HG03175 (cell line): Measurements from ENCODE around the gene SRMS.
A peak's percentile ranks its signal among the peaks of the same experiment; 100 is the strongest.
"Not testable (repeated sequence)": the region's sequence is repeated elsewhere in the genome, so short reads cannot be mapped to it uniquely, and the experiment has no call there.

Experiments used
- ATAC-seq: cut with Tn5 transposase; IDR thresholded peaks from one replicate; pipeline ENCODE4 v1.9.1; 2021; ENCODE audit warnings: mild to moderate bottlenecking, moderate library complexity; ENCODE audit not compliant: unreplicated experiment

SRMS gene

DNA sequence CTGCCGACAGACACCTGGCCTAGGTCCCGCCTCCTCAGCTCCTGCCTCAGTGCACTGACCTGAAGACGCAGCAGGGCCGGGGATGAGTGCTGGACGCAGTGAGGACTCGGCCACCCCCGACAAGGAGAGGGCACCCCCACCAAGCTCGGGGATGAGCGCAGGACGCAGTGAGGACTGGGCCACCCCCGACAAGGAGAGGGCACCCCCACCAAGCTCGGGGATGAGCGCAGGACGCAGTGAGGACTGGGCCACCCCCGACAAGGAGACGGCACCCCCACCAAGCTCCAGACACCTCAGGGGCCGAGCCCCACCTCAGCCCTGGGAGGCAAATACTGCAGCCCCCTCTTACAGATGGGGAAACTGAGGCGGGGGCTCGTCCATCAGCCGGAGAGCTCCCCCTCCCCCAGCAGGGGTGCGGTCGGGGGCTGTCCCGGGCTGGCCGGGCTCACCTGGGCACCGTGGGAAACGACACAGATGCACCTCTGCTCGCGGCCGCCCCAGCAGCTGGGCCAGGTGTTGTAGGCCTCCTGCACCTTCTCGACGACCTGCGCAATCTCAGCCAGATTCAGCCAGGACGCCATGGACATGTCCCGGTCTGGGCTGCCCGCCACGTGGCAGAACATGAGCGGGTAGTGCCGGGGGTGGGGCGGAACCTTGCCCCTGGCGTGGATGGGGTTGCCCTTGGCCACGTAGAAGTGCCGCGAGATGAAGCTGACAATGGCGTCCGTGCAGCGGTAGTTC, 19.0 kb upstream of the SRMS start:
- no peak for ATAC-seq

DNA sequence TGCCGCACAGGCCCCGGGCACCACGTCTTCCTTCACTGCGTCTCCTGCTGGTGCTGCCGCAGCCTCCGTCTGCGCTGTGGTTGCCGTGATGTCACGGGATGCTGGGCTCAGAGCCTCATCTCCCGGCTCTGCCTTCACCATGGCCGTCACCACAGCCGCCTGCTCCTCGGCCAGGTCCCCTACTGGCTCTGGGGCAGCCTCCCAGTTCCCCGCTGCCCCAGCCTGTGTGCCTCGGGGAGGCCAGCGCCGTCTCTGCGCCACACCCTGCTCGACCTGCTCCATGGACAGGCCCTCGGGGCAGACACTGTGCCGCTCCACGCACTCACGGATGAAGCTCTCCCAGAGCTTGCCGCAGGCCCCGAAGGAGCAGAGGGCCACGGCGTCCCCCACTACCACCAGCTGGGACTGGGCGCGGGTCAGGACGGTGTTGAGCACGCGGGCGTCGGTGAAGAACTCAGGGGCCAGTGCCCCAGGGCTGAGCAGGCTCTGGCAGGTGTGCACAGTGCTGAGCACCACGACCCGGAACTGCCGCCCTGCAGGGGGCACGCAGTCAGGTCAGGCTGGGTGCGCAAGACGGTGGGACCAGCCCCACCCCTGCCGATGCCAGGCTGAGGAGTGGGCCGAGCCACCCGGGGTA, 18.3 kb upstream of the SRMS start:
- no peak for ATAC-seq

DNA sequence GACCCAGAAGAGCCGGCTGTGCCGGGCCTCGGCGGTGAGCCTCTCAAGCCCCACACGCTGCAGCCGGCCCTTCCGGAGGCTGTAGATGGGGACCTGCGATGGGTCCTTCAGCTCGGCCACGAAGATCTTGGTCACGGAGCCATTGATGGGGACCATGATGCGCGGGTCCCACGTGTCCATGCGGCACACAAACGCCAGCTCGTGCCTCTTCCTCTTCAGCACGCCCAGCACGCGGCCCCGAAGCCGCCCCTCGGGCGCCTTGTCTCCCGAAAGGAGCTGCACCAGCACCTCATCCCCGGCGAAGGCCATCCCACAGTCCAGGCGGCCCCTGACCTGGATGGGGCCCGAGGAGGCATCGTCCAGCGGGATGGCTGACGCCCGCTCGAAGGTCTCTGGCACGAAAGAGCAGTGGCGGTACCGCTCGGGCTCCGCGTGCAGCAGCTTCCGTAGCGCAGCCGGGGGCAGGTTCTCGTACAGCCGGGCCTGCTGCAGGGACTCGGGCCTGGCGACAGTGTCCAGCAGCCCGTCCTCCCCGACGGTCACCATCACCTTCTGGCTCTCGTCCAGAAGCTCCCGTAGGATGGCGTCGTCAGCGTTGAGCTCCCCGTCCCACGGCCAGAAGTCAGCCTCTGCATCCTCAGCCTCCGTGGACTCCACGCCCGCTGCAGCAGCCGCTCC, 17.6 kb upstream of the SRMS start:
- ATAC-seq: no peak

DNA sequence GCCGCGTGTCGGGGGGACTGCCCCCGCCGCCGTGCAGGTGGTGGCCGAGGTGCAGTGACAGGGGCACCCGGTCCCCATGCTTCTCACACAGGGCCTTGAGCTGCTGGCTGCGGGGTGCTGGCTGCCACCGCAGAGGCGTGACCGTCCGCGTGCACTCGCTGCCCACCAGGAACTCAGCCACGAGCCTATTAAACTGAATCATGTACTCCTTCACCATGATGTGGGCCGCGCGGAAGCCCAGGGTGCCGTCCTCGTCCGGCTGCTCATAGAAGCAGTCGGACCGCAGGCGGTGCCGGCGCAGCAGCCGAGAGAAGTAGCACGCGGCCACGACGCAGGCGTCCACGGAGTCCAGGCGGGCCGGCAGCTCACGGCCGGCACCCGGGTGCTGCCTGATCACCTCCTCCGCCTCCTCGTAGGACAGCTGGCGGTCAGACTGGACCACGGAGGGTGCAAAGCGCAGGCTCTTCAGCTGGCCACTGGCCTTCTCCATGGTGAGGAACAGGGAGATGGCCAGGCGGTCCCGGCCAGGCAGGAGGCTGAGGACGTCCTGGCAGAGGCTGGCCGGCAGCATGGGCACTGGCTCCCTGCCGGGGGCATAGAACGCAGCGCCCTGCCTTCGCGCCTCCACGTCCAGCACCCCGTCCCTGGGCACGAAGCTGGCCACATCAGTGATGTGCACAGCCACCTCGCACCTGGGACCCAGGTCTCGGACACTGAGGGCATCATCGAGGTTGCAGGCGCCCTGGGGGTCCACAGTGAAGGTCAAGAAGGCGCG, 16.7 kb upstream of the SRMS start:
- ATAC-seq: no peak

DNA sequence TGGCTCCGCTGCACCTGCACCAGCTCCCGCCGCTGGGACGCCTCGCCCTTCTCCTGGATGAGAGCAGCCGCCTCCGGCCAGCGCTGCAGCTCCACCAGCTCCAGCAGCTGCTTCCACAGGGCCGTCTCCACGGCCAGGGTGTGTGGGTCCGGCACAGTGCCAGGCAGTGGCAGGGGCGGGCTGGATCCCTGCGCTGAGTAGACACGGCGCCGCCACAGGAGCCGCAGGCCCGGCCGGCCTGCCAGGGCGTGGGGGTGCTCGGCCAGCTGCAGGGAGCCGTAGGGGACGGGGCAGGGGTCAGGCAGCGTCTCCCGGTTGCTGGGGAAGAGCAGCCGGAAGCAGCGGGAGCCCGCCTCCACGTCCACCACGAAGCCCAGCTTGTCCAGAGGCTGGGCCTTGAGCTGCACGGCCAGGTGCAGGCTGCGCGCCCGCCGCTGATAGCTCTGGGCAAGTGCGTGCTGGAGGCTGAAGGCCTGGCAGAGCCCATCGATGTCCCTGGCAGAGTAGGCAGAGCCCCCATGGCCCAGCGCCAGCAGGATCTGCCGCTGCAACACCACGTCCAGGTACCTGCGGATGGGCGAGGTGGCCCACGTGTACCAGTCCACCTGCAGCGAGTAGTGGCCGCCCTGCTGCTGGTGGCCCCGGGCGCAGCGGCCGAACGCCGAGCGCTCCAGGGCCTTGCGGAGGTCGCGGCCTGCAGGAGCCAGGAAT, 15.8 kb upstream of the SRMS start:
- no peak for ATAC-seq

DNA sequence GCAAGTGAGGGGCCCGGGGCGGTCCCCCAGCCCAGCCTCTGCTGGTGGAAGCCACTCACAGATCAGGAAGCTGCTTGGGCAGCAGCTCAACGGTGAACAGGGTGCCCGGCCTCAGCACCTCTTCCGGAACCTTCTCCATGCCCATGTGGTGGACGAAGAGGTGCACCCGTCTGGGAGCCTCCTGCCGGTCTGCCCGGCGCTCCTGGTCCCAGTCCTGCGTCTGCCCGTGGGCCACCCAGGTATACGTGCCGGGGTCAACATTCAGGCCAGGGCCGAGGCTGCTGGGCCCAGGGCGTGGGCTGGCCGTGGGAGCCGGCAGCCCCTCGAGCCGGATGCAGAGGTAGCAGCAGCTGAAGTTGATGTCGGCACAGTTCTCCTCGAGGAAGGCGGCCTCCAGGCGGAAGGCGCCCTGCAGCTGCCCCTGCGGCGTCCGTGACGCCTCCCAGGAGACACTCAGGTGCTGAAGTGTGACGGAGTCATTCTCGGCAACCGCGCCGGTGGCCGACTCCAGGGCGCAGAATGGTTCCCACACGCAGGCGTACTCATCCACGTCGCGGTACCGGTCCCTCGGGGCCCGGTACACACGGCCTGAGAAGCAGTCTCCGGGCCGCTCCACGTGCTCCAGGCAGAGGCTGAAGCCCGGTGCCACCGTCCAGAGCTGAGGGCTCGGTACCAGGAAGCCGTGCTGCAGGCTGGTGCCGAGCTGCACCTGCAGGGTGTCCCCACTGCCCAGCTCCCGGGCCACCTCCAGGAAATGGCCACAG, 15.1 kb upstream of the SRMS start:
- ATAC-seq: peak; percentile 46

DNA sequence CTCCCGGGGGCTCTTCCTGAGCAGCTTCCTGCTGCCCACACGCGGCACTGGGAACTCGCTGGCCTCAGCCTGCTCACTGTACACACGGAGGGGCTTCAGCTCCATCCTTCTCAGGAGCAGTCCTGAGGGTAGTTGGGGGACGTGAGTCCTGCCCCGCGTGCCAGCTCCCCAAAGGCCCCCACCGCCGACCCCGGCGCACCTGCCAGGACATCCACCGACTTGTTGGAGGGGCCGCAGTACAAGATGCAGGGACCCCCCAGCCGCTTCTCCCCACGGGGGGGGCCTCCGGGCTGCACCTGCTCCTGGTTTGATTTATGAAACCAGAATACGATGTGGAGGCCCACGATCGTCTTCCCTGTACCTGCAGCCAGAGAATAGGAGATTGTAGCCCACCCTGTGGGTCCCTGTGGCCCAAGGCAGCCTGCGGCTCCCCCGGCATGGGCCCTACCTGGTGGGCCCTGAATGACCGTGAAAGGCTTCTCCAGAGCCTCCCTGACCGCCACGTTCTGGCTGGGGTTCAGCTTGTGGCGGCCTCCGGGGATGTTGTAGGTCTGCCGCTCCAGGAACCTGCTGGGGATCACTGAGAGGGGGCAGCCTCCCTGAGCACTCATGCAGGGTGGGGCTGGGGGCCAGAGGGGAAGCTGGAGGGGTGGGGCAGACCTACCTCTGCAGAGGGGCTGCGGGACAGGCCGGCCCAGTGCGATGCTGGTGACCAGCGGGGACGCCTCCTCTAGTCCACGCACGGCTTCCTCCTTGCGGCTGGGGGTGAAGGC, 14.3 kb upstream of the SRMS start:
- ATAC-seq: no peak

DNA sequence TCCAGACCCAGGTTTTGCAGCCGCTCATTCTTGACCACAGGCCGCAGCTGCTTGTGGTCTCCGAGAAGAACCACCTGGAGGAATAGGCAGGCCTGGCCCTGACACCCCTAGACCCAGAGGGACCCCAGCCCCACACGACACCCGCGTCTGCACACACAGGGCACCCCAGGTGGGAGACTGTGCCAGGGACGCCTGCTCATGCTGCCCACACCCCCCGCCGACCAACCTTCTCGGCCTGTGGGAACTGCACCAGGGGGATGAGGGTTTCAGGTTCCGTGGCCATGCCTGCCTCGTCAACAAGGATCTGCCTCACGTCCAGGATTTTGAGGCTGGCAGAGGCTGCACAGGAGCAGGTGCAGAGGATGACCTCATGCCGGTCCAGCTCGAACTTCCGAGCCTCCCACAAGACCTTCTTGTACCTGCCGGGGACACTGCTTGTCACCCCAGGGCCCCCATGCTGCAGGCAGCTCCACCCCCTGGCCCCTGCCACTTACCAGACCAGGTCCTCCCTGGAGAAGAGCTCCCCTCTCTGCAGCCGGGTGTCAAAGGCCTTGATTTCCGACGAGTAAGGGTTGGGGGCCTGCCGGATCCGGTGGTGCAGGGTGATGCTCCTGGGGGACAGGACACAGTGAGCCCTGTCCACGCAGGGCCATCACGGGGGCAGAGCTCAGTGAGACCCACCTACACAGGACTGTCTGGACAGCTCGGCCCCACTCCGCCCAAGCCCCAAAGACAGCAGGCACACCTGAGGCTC, 13.5 kb upstream of the SRMS start:
- no peak for ATAC-seq

DNA sequence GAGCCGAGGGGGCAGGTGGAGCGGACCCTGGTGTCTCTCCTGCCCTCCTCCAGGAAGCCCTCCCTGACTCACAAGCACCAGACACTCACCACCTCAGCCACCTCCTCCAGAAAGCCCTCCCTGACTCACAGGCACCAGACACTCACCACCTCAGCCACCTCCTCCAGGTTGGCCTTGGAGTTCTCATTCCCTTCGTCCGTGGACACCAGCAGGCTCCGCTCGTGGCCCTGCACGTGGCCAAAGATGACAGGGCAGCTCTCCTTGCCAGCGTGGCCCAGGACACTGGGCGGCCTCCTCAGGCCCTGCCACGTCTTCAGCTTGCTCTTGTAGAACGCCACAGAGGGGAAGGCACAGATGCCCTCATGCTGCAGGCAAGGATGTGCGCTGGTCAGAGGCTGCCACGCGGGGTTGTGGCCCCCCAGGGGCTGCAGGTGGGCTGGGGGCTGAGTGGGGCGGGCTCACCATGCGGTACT, 12.8 kb upstream of the SRMS start:
- ATAC-seq: no peak

DNA sequence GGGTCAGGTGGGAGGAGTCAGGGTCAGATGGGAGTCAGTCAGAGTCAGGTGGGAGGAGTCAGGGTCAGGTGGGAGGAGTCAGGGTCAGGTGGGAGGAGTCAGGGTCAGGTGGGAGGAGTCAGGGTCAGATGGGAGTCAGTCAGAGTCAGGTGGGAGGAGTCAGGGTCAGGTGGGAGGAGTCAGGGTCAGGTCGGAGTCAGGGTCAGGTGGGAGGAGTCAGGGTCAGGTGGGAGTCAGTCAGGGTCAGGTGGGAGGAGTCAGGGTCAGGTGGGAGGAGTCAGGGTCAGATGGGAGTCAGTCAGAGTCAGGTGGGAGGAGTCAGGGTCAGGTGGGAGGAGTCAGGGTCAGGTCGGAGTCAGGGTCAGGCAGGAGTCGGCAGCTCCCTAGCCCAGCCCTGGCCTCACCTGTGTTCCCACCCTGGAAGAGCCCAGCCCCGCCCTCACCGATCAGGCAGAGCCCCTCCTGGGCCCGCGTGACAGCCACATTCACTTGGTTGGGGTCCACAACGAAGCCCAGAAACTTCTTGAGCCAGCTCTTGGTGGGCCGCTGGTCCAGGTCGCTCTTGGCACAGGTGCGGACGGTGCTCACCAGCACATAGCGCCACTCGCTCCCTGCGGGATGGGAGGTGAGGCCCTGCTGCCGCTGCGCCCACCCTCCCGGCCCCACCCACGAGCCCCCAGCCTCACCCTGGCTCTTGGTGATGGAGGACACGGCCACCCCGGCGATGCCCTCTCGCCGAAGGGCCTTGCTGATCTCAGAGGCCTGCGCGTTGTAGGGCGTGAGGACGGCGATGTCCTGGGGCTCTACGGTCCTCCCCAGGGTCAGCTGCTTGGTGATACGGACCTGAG, 12.2 kb upstream of the SRMS start:
- ATAC-seq: not testable (repeated sequence)

DNA sequence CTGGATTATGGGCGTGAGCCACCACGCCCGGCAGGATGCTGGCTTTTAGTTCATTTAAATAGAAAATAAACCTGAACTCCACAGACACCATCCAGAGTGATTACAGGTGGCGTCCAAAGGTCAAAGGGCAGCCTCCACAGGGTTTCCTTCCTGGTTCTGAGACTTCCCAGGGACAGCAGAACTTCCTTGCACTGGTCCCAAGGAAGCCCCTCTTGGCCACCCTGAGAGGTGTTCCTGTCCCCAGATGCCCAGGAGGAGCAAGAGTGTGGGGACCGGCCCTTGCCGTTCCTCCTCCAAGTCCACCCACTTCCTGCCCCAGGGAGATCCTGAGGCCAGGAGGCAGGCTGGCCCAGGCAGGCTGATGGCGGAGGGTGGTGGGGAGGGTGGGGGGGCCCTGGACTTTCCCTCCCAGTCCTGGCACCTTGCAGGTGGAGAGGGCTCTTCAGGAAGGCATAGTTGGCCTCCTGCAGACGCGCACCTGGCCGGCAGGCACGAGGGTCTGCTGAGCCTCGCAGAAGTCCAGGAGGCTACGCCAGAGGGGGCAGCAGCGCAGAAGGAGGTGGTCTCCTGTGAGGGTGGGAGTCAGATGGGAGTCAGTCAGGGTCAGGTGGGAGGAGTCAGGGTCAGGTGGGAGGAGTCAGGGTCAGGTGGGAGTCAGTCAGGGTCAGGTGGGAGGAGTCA, 11.4 kb upstream of the SRMS start:
- ATAC-seq: no peak

DNA sequence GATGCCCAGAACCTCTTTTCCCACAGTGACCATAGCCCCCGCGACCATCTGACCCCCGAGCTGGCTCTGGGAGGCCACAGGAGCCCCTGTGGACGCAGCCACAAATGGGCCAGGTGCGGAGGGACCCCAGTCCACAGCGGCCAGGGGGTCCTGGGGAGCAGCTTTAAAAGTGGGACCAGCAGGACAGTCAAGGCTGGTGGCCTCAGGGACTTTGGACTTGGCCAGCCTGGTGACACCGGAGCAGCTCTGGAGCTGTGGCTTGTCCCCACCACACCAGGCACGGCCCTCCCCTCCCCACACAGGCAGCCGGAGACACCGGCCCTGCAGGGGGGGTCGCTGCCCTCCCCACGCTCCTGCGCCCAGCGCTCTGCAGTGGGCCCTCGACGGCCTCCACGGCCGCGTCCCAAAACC, 9.9 kb upstream of the SRMS start:
- no peak for ATAC-seq

DNA sequence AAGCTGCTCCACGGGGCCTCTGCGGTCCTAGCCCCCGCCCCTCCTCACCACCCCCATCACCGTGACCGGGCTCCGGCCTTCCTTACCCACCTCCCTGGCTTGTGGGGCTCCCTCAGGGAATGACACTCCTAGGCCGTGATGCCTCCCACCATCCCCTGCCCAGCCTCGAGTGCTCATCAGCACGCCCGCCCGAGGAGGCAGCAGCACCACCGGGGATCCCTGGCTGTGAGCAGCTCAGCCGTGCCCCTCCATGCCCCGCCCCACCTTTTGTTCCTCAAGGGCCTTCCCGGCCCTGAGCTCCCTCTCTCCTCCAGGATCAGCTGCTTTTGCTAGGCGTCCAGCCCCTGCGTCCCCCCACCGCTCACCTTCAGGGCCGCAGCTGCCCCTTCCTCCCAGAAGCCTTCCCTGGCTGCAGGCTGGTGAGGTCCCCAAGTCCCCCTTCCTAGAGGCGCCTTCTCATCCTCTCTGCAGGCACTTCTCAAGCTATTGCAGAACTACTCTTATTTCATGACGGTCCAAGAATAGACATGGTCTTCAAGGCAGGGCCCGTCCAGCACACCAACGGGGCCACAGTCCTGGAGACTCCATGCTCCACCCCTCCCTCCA, 9.4 kb upstream of the SRMS start:
- ATAC-seq: no peak

DNA sequence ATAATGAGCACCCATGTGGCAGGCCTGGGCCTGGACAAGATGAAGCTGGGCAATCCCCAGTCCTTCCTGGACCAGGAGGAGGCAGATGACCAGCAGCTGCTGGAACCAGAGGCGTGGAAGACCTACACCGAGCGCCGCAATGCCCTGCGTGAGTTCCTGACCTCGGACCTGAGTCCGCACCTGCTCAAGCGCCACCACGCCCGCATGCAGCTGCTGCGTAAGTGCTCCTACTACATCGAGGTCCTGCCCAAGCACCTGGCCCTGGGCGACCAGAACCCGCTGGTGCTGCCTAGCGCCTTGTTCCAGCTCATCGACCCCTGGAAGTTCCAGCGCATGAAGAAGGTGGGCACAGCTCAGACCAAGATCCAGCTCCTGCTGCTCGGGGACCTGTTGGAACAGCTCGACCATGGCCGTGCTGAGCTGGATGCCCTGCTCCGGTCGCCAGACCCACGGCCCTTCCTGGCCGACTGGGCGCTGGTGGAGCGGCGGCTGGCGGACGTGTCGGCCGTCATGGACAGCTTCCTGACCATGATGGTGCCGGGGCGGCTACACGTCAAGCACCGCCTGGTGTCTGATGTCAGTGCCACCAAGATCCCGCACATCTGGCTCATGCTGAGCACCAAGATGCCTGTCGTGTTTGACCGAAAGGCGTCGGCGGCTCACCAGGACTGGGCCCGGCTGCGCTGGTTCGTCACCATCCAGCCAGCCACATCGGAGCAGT, 8.3 kb upstream of the SRMS start:
- no peak for ATAC-seq

DNA sequence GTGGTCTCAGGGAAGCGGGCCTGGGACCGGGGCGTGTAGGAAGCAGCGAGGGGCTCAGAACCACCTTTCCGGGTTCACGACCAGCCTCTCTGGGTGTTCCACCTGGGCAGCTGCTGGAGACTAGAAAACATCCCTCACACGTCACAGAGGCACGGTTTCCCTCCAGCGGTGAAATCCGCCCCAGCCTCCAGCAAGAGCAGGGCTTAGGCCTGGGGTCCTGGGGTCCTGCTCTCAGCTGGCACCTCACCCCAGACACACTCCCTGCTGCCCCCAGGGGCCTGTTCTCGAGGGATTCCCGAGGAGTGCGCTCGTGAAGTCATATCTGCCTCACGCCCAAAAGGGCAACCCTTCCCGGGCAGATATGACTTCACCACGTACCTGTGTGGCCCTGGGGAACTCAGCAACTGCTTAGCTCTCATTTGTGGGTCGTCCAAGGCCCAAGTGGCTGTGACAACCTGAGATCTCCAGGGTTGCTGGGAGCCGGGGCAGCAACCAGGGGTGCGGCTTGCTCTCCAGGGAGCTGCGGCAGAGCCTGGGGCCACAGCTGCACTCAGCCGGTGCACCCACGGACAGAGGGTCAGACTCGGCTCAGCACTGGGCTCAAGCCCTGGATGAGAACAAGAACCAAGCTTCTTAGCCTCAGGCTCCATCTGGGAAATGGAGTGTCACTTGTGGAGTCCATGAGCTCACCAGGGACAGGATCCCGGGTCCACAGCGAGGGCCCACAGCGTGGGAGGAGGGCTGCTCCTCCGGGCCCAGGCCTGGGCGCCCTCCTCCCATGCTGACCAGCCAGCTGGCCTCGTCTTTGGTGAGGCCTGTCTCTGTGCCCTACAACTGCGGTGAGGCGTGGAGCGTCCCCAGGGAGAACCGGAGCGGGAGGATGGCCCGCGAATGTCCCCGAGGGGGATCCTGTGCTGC, 7.1 kb upstream of the SRMS start:
- ATAC-seq: no peak
